GM23338 (cell line): ENCODE measurements around the gene CACNA1A. TPM values are rescaled to one million over a fixed set of nuclear protein-coding genes. Genes with fewer than 3 reads are reported as not detected.

Experiments used
- ATAC-seq: fragments of 200-7000 bp; cut with Tn5 transposase; 3 replicates; pipeline ENCODE4 v1.9.1; 2020
- DNase-seq: peaks from one replicate; pipeline ENCODE4 v3.0.0-alpha.2; 2015; ENCODE audit warnings: low spot score
- H2AFZ ChIP-seq: fragments of 200-600 bp; sonication (generic); 2 replicates; pipeline ENCODE4 v1.8.0; 2016; ENCODE audit warnings: antibody characterized with exemption, mild to moderate bottlenecking, moderate library complexity
- H3F3A ChIP-seq: fragments of 200-600 bp; sonication (generic); replicated peaks from 2 replicates; pipeline ENCODE4 v1.8.0; 2017; ENCODE audit warnings: antibody characterized with exemption, mixed run types, low read depth
- H3K27ac ChIP-seq: fragments of 200-600 bp; sonication (generic); 2 replicates; pipeline ENCODE4 v1.6.1; 2016; ENCODE audit warnings: low read depth
- H3K27me3 ChIP-seq: fragments of 200-600 bp; sonication (generic); 2 replicates; pipeline ENCODE4 v1.8.0; 2016; ENCODE audit warnings: mild to moderate bottlenecking, mixed run types, moderate library complexity; ENCODE audit not compliant: insufficient read depth
- H3K36me3 ChIP-seq: fragments of 200-600 bp; sonication (generic); 2 replicates; pipeline ENCODE4 v1.8.0; 2016; ENCODE audit warnings: mild to moderate bottlenecking; ENCODE audit not compliant: insufficient read depth
- H3K4me1 ChIP-seq: fragments of 200-600 bp; sonication (generic); 2 replicates; pipeline ENCODE4 v1.8.0; 2016; ENCODE audit warnings: mild to moderate bottlenecking, moderate library complexity; ENCODE audit not compliant: insufficient read depth
- H3K4me2 ChIP-seq: fragments of 200-600 bp; sonication (generic); 2 replicates; pipeline ENCODE4 v1.7.1; 2017; ENCODE audit warnings: mixed run types
- H3K4me3 ChIP-seq: fragments of 200-600 bp; sonication (generic); 2 replicates; pipeline ENCODE4 v1.6.1; 2016; ENCODE audit warnings: mixed run types
- H3K79me2 ChIP-seq: fragments of 200-600 bp; sonication (generic); replicated peaks from 2 replicates; pipeline ENCODE4 v1.8.0; 2017; ENCODE audit warnings: mild to moderate bottlenecking; ENCODE audit not compliant: insufficient read depth
- H3K9me2 ChIP-seq: fragments of 200-600 bp; sonication (generic); 2 replicates; pipeline ENCODE4 v1.8.0; 2017; ENCODE audit not compliant: insufficient read depth
- H4K20me1 ChIP-seq: fragments of 200-600 bp; sonication (generic); replicated peaks from 2 replicates; pipeline ENCODE4 v1.8.0; 2017; ENCODE audit warnings: mild to moderate bottlenecking; ENCODE audit not compliant: insufficient read depth
- H3K27ac Mint-ChIP-seq: 2 replicates; pipeline ENCODE4 v1.8.0; 2020; ENCODE audit warnings: inconsistent platforms, mild to moderate bottlenecking, moderate library complexity, mixed read lengths
- H3K27me3 Mint-ChIP-seq: 3 replicates; pipeline ENCODE4 v1.8.0; 2022; ENCODE audit warnings: low read depth, mild to moderate bottlenecking, moderate library complexity, mixed read lengths, inconsistent platforms; ENCODE audit not compliant: insufficient read depth, poor library complexity
- H3K36me3 Mint-ChIP-seq: 3 replicates; pipeline ENCODE4 v1.8.0; 2021; ENCODE audit warnings: low read depth, mild to moderate bottlenecking, inconsistent platforms, moderate library complexity, mixed read lengths
- H3K4me1 Mint-ChIP-seq: 3 replicates; pipeline ENCODE4 v1.8.0; 2020; ENCODE audit warnings: mild to moderate bottlenecking, inconsistent platforms, mixed read lengths
- H3K4me3 Mint-ChIP-seq: 3 replicates; pipeline ENCODE4 v1.8.0; 2021; ENCODE audit warnings: moderate library complexity, mild to moderate bottlenecking, inconsistent platforms, mixed read lengths
- H3K9me3 Mint-ChIP-seq: 3 replicates; pipeline ENCODE4 v1.8.0; 2020; ENCODE audit warnings: moderate library complexity, mild to moderate bottlenecking, inconsistent platforms, mixed read lengths
- CTCF ChIP-seq, 2 experiments: fragments of 200-600 bp in 1 of 2; sonication (generic) in 1 of 2; conservative IDR thresholded peaks; 2 replicates each; pipeline versions ENCODE4 v1.5.1 to v1.6.1; 2016 to 2017; ENCODE audit warnings: antibody characterized with exemption in 2 of 2, low read depth in 2 of 2, mild to moderate bottlenecking in 2 of 2, moderate library complexity in 1 of 2
- EZH2 ChIP-seq: fragments of 200-600 bp; sonication (generic); IDR thresholded peaks from one replicate; pipeline ENCODE4 v1.8.0; 2017; ENCODE audit warnings: antibody characterized with exemption, mild to moderate bottlenecking, low read depth; ENCODE audit not compliant: unreplicated experiment
- EZH2phosphoT487 ChIP-seq: fragments of 200-600 bp; sonication (generic); IDR thresholded peaks from one replicate; pipeline ENCODE4 v1.8.1; 2018; ENCODE audit warnings: antibody characterized with exemption; ENCODE audit not compliant: unreplicated experiment
- JUNB ChIP-seq: IDR thresholded peaks from one replicate; pipeline ENCODE4 v1.6.1; 2016; ENCODE audit warnings: antibody characterized with exemption; ENCODE audit not compliant: unreplicated experiment
- NANOG ChIP-seq: IDR thresholded peaks from 2 replicates; pipeline ENCODE4 v1.6.1; 2016; ENCODE audit warnings: antibody characterized with exemption, borderline replicate concordance
- STAT1 ChIP-seq: IDR thresholded peaks from one replicate; pipeline ENCODE4 v1.6.1; 2016; ENCODE audit warnings: antibody characterized with exemption; ENCODE audit not compliant: unreplicated experiment
- ZNF114 ChIP-seq: fragments of 250-450 bp; sonication (Bioruptor Pico); IDR thresholded peaks from 2 replicates; pipeline ENCODE4 v1.5.0; 2020; ENCODE audit warnings: mild to moderate bottlenecking, moderate library complexity
- ZNF462 ChIP-seq: fragments of 250-450 bp; sonication (Bioruptor Pico); IDR thresholded peaks from 2 replicates; pipeline ENCODE4 v1.5.0; 2020; ENCODE audit warnings: mild to moderate bottlenecking, moderate library complexity
- polyA plus RNA-seq: library from polyadenylated mRNA; unstranded; fragments of >200 nt; fragmentation: Nextera tagmentation; extraction: Ambion mirVana; gene quantifications from 2 replicates; pipeline ENCODE4 v1.2.1, GENCODE V29; 2016
- total RNA-seq: library from RNA; depleted of rRNA; stranded (reverse); fragments of >200 nt; shearing (Covaris generic); gene quantifications from 2 replicates; pipeline ENCODE4 v1.2.3, GENCODE V29; 2014

Gene CACNA1A
- total and polyA plus RNA-seq, 2 experiments from 2014 or later, result 7.4 to 20.3 TPM

- no peak for TF ChIP-seq JUNB
- no peak for TF ChIP-seq EZH2
- TF ChIP-seq NANOG, result no peak
- TF ChIP-seq STAT1, result no peak
- no peak for TF ChIP-seq ZNF462 (CRISPR knock-in tag)
- 0 out of 2 replicates have a peak, but pooled peaks cover 4% of the 10 kb centered on the region for H3K4me1 ChIP-seq
- H2AFZ ChIP-seq, result no peak overlapping the region
- no peak for ATAC-seq
- DNase-seq, result no peak
- no peaks in the 10 kb centered on the region; the same call in 1 of the 2 replicates for H3F3A ChIP-seq
- H3K79me2 ChIP-seq, result no peaks in the 10 kb centered on the region
- H3K4me3 Mint-ChIP-seq, result no peak overlapping the region
- no peaks in the 10 kb centered on the region for H4K20me1 ChIP-seq
- no peaks in the 10 kb centered on the region for H3K36me3 ChIP-seq
- peaks cover 15% of the 10 kb centered on the region for H3K4me1 Mint-ChIP-seq
- peaks cover 8% of the 10 kb centered on the region; the same call in 2 of the 3 replicates for H3K36me3 Mint-ChIP-seq
- H3K9me2 ChIP-seq, result no peaks in the 10 kb centered on the region
- peaks cover 9% of the 10 kb centered on the region for H3K27me3 Mint-ChIP-seq
- no peak overlapping the region for H3K4me2 ChIP-seq
- H3K27ac Mint-ChIP-seq, result no peak overlapping the region
- H3K4me3 ChIP-seq, result no peak overlapping the region
- H3K9me3 Mint-ChIP-seq, result no peaks in the 10 kb centered on the region; the same call in 2 of the 3 replicates
- H3K27me3 ChIP-seq, result no peaks in the 10 kb centered on the region
- no peak overlapping the region for H3K27ac ChIP-seq
Observed at GRCh38 chr19:13225085-13225484, 281.2 kb downstream of the CACNA1A start.

GRCh38 chr19:13220847-13221246 is 285.4 kb downstream of the CACNA1A start:
- H2AFZ ChIP-seq, result no peak overlapping the region
- Mint-ChIP-seq H3K27me3 (peaks cover 7% of the 10 kb centered on the region), H3K9me3 (no peaks in the 10 kb centered on the region; the same call in 2 of the 3 replicates), H3K36me3 (peaks cover 3% of the 10 kb centered on the region; the same call in 1 of the 3 replicates), H3K4me1 (peaks cover 16% of the 10 kb centered on the region), H3K27ac (no peak overlapping the region), H3K4me3 (no peak overlapping the region)
- 0 out of 2 replicates have a peak, but pooled peaks cover 4% of the 10 kb centered on the region for H3K4me1 ChIP-seq
- no peak overlapping the region for H3K27ac ChIP-seq
- no peaks in the 10 kb centered on the region for H3K9me2 ChIP-seq
- H3K4me3 ChIP-seq, result no peak overlapping the region
- DNase-seq (no peak), ATAC-seq (no peak)
- no peaks in the 10 kb centered on the region for H4K20me1 ChIP-seq
- no peaks in the 10 kb centered on the region for H3K27me3 ChIP-seq
- no peak overlapping the region for H3K4me2 ChIP-seq
- no peaks in the 10 kb centered on the region for H3F3A ChIP-seq
- no peaks in the 10 kb centered on the region for H3K79me2 ChIP-seq
- H3K36me3 ChIP-seq, result no peaks in the 10 kb centered on the region
- TF ChIP-seq CTCF (conservative IDR thresholded peaks at IDR 0.05; ENCODE audit: low read depth in 2 of 2) (no peak), ZNF114 (CRISPR knock-in tag) (no peak), NANOG (no peak), EZH2 (no peak), EZH2phosphoT487 (no peak)
